ENCODE measurements around the gene PLA2G2A. TPM values are rescaled to one million over a fixed set of nuclear protein-coding genes. Genes with fewer than 3 reads are reported as not detected.

The PLA2G2A gene
- total RNA-seq, 1 experiment from 2014 or later = 7.1 TPM

DNA sequence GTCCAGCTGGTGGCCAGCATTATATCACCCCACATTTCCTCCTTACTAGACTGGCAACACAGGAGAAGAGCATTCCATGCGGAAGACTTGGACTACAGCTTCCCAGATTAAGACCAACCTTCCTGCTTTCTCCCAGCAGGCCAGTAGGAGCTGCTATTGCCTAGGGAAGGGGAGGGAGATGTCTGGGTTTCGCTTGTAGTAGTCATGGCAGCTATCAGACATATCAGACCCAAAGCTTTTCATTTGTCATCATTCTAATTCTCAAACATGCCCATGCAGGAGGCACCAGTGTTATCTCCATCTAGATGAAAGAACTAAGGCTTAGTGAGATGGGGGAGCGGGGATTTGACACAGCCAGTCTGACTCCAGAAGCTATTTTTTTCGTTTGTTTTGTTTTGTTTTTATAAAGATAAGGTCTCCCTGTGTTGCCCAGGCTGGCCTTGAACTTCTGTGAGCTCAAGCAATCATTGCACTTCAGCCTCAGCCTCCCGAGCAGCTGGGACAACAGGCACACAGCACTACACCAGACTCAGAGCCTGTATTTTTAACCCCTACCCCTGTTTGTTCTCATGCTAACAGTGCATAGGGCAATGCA, 4.5 kb downstream of the PLA2G2A start:
- Histone ChIP-seq H3K4me1 (ENCODE audit: insufficient read depth, low read length) (peaks cover 8% of the 10 kb centered on the region; the same call in 1 of the 2 replicates), H2AFZ (ENCODE audit: low read length) (no peak overlapping the region)
- DNase-seq = peak; percentile 78

More for the DNA sequence above, 4.5 kb downstream of the PLA2G2A start:
- Histone ChIP-seq H4K20me1 (ENCODE audit: control insufficient read depth, insufficient read depth, insufficient read length) (no peaks in the 10 kb centered on the region), H2BK12ac (ENCODE audit: insufficient read length, low read depth, low read length) (no peak overlapping the region), H3K9ac (ENCODE audit: extremely low read depth, insufficient read length, low read length) (no peak overlapping the region), H3K23me2 (ENCODE audit: insufficient read length, low read depth, low read length, poor library complexity, severe bottlenecking) (no peaks in the 10 kb centered on the region), H3K56ac (ENCODE audit: insufficient read length, low read depth, low read length) (no peak overlapping the region), H4K8ac (replicated peaks; ENCODE audit: insufficient read length, low read depth, low read length) (no peak overlapping the region), H3K27me3 (ENCODE audit: insufficient read depth, low read length) (no peaks in the 10 kb centered on the region), H3K4ac (ENCODE audit: low read depth, low read length) (no peak overlapping the region; the same call in 1 of the 2 replicates), H2BK120ac (ENCODE audit: low read depth, low read length, poor library complexity, severe bottlenecking) (no peak overlapping the region), H3K27ac (ENCODE audit: insufficient read length, low read depth, low read length) (no peak overlapping the region), H4K5ac (ENCODE audit: insufficient read length, low read depth, low read length) (no peak overlapping the region), H3K79me2 (ENCODE audit: insufficient read depth, low read length) (no peaks in the 10 kb centered on the region), H2BK20ac (ENCODE audit: low read depth, low read length, poor library complexity, severe bottlenecking) (no peak overlapping the region), H3K23ac (ENCODE audit: insufficient read length, low read depth, low read length) (no peak overlapping the region), H3T11ph (ENCODE audit: low read length) (no peak overlapping the region), H2BK15ac (ENCODE audit: low read depth, low read length) (no peak overlapping the region), H2BK5ac (ENCODE audit: insufficient read length, low read length) (no peak overlapping the region), H3K14ac (ENCODE audit: insufficient read depth, low read length) (no peak overlapping the region), H3K18ac (ENCODE audit: insufficient read length, low read depth, low read length) (no peak overlapping the region), H3K79me1 (ENCODE audit: insufficient read depth, low read depth, low read length, poor library complexity, severe bottlenecking) (no peaks in the 10 kb centered on the region), H2AK5ac (ENCODE audit: insufficient read length, low read length) (no peak overlapping the region), H4K91ac (ENCODE audit: insufficient read length, low read depth, low read length) (no peak overlapping the region), H3K9me3 (ENCODE audit: control insufficient read depth, low read depth, low read length) (no peaks in the 10 kb centered on the region), H3K4me2 (ENCODE audit: insufficient read depth, insufficient read length, low read length) (no peak overlapping the region)
- Mint-ChIP-seq H3K4me3 (no peak overlapping the region), H3K36me3 (ENCODE audit: insufficient read depth in 1 of 3, low read depth in 3 of 3) (no peaks in the 10 kb centered on the region), H3K27me3 (ENCODE audit: low read depth) (no peaks in the 10 kb centered on the region; the same call in none of the 2 replicates), H3K27ac (peak overlapping the region in 1 of 3 experiments; percentile 54; a peak in 3 of 7 replicates), H3K4me1 (peaks cover 18 to 27% of the 10 kb centered on the region in 2 experiments), H3K9me3 (no peaks in the 10 kb centered on the region)
- WGBS (ENCODE audit: extremely low coverage, insufficient read length, low lambda C conversion rate) = no CpG with 5 or more reads among the region's 5 CpGs
- TF ChIP-seq, protein P1, sequence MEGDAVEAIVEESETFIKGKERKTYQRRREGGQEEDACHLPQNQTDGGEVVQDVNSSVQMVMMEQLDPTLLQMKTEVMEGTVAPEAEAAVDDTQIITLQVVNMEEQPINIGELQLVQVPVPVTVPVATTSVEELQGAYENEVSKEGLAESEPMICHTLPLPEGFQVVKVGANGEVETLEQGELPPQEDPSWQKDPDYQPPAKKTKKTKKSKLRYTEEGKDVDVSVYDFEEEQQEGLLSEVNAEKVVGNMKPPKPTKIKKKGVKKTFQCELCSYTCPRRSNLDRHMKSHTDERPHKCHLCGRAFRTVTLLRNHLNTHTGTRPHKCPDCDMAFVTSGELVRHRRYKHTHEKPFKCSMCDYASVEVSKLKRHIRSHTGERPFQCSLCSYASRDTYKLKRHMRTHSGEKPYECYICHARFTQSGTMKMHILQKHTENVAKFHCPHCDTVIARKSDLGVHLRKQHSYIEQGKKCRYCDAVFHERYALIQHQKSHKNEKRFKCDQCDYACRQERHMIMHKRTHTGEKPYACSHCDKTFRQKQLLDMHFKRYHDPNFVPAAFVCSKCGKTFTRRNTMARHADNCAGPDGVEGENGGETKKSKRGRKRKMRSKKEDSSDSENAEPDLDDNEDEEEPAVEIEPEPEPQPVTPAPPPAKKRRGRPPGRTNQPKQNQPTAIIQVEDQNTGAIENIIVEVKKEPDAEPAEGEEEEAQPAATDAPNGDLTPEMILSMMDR (conservative IDR thresholded peaks at IDR 0.05) = peak; percentile 93

All from H9 (cell line).